ENCODE measurements around the gene PLAAT4.
"Not testable (repeated sequence)": the region's sequence is repeated elsewhere in the genome, so short reads cannot be mapped to it uniquely, and the experiment has no call there.

Gene PLAAT4

DNA sequence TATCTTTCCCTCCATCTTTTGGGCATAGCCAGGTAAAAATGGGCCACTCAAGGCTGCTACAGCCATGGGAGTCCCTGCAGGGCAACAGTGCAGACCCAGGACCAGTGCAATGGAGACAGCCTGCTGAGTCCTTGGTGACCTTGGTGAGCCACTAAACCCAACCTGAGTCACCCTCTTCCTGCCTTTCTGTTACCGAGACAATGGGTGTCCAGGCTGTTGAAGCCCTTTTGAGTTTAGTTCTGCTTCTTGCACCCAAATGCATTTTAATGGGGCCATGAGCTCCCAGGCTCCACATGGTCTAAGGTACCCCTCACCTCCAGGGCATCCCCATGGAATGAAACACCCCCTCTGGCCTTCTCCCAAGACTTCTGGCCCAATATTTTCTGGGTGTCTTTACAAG, 874 bp upstream of the PLAAT4 start:
- H3K4me1 ChIP-seq (ENCODE audit: insufficient read depth, low read length), result peaks cover 7% of the 10 kb centered on the region
- H3K36me3 ChIP-seq (ENCODE audit: insufficient read depth, low read length), result no peaks in the 10 kb centered on the region
- H3K4me3 ChIP-seq (ENCODE audit: low read length), result no peak overlapping the region
- no peak overlapping the region for H2AFZ ChIP-seq (ENCODE audit: low read depth, low read length)
- peaks cover 10% of the 10 kb centered on the region for H3K27me3 ChIP-seq (ENCODE audit: insufficient read depth, low read length)
- H3K9me3 ChIP-seq (ENCODE audit: low read length), result no peaks in the 10 kb centered on the region

DNA sequence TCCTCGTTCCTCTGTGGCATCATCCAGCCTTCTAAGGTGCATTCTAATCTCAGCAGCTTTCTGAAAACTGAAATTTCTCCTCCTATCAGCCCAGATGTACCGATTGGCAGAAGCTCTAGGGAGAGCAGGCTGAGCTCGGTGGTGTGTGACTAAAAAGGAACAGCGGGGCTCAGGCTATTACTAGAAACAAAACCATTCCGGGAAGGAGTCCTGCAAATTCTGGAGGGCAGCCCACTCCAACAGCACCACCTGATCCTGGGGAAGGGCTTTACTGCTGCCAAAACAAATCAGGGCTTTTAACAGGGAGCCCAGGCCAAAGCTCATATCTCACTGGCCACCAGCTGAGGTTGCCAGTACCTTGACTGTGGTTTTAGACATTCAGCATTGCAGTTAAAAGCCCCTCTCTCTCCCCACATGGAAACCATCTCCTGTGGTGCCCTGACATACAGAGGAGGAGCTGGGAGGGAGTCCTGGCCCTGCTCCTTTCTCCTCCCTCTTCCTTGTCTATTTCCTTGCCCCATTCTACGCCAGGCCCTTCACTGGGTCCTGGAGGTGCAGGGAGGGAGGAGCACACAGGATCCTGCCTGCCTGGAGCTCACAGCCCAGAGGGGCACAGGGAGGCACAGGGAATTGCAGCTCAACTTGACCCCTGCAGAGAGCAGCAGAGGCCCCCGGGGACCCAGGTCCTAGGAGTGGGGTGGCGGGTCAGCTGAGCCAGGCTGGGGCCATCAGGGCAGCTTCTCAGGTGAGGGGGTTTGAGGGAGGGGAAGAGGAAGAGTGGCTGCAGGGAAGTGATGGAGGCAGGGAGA, 889 bp downstream of the PLAAT4 start:
- no peak overlapping the region for H2AFZ ChIP-seq (ENCODE audit: low read depth, low read length)
- H3K36me3 ChIP-seq (ENCODE audit: insufficient read depth, low read length), result no peaks in the 10 kb centered on the region
- H3K27me3 ChIP-seq (ENCODE audit: insufficient read depth, low read length), result peaks cover 10% of the 10 kb centered on the region
- peaks cover 3% of the 10 kb centered on the region for H3K4me1 ChIP-seq (ENCODE audit: insufficient read depth, low read length)
- no peaks in the 10 kb centered on the region for H3K9me3 ChIP-seq (ENCODE audit: low read length)
- no peak overlapping the region for H3K4me3 ChIP-seq (ENCODE audit: low read length)

DNA sequence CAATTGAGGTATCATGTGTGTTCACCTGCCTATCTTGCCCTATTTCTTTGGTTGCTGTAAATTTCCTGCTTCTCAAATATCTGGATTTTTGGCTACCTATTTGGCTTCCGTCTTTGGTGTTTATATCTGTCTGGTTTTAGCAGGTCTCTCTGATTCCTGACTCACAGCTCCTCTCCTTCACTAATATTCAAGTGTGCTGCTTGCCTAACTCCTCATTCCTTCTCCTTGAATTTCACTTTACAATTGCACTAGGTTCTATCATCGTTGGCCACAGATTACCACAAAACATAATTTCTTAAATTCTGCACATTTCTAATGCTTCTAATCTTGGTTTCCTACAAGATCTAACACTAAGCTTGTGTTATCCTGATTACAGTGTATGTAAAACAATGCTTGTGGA, 5.9 kb downstream of the PLAAT4 start:
- H3K9me3 ChIP-seq (ENCODE audit: low read length); H2AFZ ChIP-seq (ENCODE audit: low read depth, low read length); H3K27me3 ChIP-seq (ENCODE audit: insufficient read depth, low read length); H3K4me1 ChIP-seq (ENCODE audit: insufficient read depth, low read length); H3K36me3 ChIP-seq (ENCODE audit: insufficient read depth, low read length); H3K4me3 ChIP-seq (ENCODE audit: low read length): not testable (repeated sequence)

DNA sequence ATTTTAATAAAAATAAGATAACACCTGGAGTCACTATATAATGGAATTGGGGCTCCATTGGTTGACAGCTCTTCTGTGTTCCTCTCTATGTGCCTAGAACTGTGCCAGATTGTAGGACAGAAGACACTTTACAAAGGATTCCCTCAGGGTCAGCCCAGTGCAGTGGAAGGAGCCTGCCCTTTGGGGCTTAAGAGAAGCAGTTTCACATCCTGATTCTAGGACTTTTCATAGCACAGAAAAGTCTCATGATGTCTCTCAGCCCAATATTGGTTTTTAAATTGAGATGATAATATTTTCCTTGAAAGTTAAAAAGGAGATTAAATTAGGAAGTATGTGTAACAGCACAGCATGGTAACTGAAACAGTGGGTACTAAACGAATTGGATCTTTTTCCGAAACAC, 7.1 kb downstream of the PLAAT4 start:
- Histone ChIP-seq H3K4me3 (ENCODE audit: low read length) (no peak overlapping the region), H2AFZ (ENCODE audit: low read depth, low read length) (no peak overlapping the region), H3K27me3 (ENCODE audit: insufficient read depth, low read length) (no peaks in the 10 kb centered on the region), H3K9me3 (ENCODE audit: low read length) (no peaks in the 10 kb centered on the region), H3K36me3 (ENCODE audit: insufficient read depth, low read length) (no peaks in the 10 kb centered on the region), H3K4me1 (ENCODE audit: insufficient read depth, low read length) (no peaks in the 10 kb centered on the region)

DNA sequence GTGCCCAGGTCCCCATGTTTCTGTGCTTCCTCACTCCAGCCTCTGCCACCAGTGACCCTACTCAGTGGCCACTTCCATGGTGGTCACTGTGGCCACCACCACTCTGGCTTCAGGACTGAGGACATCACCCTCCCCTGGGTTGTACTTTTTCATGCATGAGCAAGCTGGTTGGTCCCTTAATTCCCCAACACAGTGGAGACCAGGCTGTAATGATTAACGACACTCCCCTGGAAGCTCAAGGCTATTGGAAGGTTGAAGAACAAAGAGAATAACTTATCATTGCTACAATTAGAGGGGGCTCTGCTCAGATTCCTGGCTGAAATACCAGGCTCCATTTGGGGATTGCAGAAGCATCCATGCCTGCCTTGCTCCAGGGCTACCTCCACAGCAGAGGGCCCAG, 10.5 kb downstream of the PLAAT4 start:
- no peaks in the 10 kb centered on the region for H3K4me1 ChIP-seq (ENCODE audit: insufficient read depth, low read length)
- no peak overlapping the region for H3K4me3 ChIP-seq (ENCODE audit: low read length)
- H3K27me3 ChIP-seq (ENCODE audit: insufficient read depth, low read length), result no peaks in the 10 kb centered on the region
- H3K36me3 ChIP-seq (ENCODE audit: insufficient read depth, low read length), result no peaks in the 10 kb centered on the region
- H3K9me3 ChIP-seq (ENCODE audit: low read length), result no peaks in the 10 kb centered on the region
- H2AFZ ChIP-seq (ENCODE audit: low read depth, low read length), result no peak overlapping the region

DNA sequence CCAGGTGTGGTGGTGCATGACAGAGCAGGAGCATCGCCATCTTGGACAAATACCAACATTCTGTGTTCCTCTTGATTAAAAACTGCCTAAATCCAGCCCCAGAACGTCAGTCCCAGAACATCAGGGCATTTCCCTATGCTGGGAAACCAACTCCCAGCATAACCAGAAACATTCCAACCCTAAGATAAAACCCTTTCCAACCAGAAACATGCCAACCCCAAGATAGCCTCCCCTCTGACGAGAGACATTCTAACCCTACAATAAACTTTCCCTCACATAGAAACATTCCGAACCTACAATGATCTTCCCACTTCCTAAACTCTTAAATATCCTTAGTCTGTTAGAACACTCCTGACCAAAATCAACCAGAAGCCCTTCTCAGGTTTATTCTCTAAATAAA, 11.6 kb downstream of the PLAAT4 start:
- no peaks in the 10 kb centered on the region for H3K9me3 ChIP-seq (ENCODE audit: low read length)
- no peaks in the 10 kb centered on the region for H3K4me1 ChIP-seq (ENCODE audit: insufficient read depth, low read length)
- H3K4me3 ChIP-seq (ENCODE audit: low read length), result no peak overlapping the region
- no peaks in the 10 kb centered on the region for H3K27me3 ChIP-seq (ENCODE audit: insufficient read depth, low read length)
- no peaks in the 10 kb centered on the region for H3K36me3 ChIP-seq (ENCODE audit: insufficient read depth, low read length)
- H2AFZ ChIP-seq (ENCODE audit: low read depth, low read length), result no peak overlapping the region

DNA sequence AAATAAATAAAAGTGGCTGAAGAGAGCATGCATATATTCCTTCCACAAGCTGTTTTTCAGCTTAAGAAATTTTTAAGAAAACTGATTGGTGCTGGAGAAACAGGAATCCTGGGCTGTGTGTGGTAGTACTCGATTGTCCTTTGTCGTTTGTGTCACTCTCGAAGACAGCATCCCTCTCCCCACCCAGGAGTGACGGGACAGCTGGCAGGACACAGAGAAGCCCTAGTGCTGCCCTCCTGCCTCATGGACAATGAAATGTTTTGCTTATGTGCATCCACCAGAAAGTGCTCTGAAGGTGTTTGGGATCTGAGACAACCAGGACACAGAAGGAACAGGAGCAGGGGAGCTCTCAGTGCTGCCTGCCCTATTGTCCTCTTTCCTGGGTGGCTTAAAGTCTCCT, 12.8 kb downstream of the PLAAT4 start:
- no peaks in the 10 kb centered on the region for H3K27me3 ChIP-seq (ENCODE audit: insufficient read depth, low read length)
- peaks cover 9% of the 10 kb centered on the region for H3K4me1 ChIP-seq (ENCODE audit: insufficient read depth, low read length)
- no peak overlapping the region for H3K4me3 ChIP-seq (ENCODE audit: low read length)
- no peaks in the 10 kb centered on the region for H3K36me3 ChIP-seq (ENCODE audit: insufficient read depth, low read length)
- no peak overlapping the region for H2AFZ ChIP-seq (ENCODE audit: low read depth, low read length)
- H3K9me3 ChIP-seq (ENCODE audit: low read length), result no peaks in the 10 kb centered on the region

DNA sequence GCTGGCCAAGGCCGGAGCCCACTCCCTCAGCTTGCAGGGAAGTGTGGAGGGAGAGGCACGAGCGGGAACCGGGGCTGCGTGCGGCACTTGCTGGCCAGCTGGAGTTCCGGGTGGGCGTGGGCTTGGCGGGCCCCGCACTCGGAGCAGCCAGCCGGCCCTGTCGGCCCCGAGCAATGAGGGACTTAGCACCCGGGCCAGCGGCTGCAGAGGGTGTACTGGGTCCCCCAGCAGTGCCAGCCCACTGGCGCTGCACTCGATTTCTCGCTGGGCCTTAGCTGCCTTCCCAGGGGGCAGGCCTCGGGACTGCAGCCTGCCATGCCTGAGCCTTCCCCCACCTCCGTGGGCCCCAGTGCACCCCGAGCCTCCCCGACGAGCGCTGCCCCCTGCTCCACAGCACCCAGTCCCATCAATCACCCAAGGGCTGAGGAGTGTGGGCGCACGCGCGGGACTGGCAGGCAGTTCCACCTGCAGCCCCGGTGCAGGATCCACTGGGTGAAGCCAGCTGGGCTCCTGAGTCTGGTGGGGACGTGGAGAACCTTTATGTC, 13.6 kb downstream of the PLAAT4 start:
- not testable (repeated sequence) for H3K27me3 ChIP-seq (ENCODE audit: insufficient read depth, low read length)

DNA sequence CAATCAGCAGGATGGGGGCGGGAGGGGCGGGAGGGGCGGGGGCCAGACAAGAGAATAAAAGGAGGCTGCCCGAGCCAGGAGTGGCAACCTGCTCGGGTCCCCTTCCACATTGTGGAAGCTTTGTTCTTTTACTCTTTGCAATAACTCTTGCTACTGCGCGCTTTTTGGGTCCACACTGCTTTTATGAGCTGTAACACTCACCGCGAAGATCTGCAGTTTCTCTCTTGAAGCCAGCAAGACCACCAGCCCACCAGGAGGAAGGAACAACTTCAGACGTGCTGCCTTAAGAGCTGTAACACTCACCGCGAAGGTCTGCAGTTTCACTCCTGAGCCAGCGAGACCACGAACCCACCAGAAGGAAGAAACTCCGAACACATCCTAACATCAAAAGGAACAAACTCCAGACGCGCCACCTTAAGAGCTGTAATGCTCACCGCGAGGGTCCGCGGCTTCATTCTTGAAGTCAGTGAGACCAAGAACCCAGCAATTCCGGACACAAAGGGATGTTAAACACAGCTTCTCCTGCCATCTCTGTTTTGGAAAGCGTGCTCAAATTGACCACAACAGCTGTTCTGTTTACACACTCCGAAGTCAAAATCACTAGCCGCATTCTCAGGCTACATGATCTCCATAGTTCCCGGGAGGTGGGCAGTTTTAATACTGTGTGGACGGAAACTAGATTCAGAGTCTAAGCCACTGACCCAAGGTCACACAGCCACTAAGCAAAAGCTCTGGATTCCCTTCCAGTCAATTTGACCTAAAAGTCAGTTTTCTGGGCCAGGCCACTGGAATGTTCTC, 14.7 kb downstream of the PLAAT4 start:
- Histone ChIP-seq H3K4me1 (ENCODE audit: insufficient read depth, low read length) (peaks cover 22% of the 10 kb centered on the region), H3K4me3 (ENCODE audit: low read length) (no peak overlapping the region), H2AFZ (ENCODE audit: low read depth, low read length) (no peak overlapping the region), H3K9me3 (ENCODE audit: low read length) (no peaks in the 10 kb centered on the region), H3K27me3 (ENCODE audit: insufficient read depth, low read length) (no peaks in the 10 kb centered on the region), H3K36me3 (ENCODE audit: insufficient read depth, low read length) (no peaks in the 10 kb centered on the region)

More for the DNA sequence above, 13.6 kb downstream of the PLAAT4 start:
- H3K4me3 ChIP-seq (ENCODE audit: low read length); H3K9me3 ChIP-seq (ENCODE audit: low read length); H3K36me3 ChIP-seq (ENCODE audit: insufficient read depth, low read length); H2AFZ ChIP-seq (ENCODE audit: low read depth, low read length): not testable (repeated sequence)
- H3K4me1 ChIP-seq (ENCODE audit: insufficient read depth, low read length), result peaks cover 16% of the 10 kb centered on the region

DNA sequence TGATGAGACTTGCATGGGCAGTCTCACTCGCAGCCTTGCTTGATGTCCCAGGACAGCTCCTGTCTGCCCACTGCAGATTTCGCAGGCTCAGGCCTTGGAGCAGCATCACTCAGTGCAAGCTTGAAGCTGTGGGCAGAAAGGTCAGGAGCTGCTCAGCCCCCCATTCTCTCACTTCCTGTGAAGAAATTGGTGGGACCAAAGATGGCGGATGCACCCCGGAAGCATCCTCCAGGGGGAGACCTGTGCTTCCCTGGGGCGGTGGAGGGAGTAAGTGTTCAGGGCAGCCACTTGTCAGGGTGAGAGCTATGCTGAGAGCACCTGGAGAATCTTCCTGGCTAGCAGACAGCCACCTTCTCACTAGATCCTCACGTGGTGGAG, 15.3 kb downstream of the PLAAT4 start:
- no peak overlapping the region for H3K4me3 ChIP-seq (ENCODE audit: low read length)
- no peaks in the 10 kb centered on the region for H3K36me3 ChIP-seq (ENCODE audit: insufficient read depth, low read length)
- H3K9me3 ChIP-seq (ENCODE audit: low read length), result no peaks in the 10 kb centered on the region
- peaks cover 22% of the 10 kb centered on the region for H3K4me1 ChIP-seq (ENCODE audit: insufficient read depth, low read length)
- no peak overlapping the region for H2AFZ ChIP-seq (ENCODE audit: low read depth, low read length)
- no peaks in the 10 kb centered on the region for H3K27me3 ChIP-seq (ENCODE audit: insufficient read depth, low read length)

DNA sequence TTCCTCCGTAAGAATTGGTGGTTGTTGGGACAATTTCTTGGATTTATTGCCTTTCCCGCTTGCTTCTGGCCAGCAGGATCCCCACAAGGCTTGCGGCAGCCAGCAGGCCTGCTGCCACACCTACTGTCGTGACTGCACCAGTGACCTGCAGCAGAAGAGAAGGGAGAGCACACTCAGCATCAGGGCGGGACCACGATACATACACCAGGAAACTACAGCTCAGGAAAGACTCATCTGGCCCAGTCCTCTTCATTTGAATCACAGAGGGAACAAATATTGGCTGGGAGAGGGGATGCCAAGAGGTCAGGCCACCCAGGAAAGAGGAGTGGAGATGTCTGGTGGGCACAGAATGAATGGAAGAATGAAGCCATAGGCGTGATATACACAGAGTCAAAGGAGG, 16.3 kb downstream of the PLAAT4 start:
- Histone ChIP-seq H2AFZ (ENCODE audit: low read depth, low read length) (no peak overlapping the region), H3K4me3 (ENCODE audit: low read length) (no peak overlapping the region), H3K4me1 (ENCODE audit: insufficient read depth, low read length) (peaks cover 22% of the 10 kb centered on the region), H3K36me3 (ENCODE audit: insufficient read depth, low read length) (no peaks in the 10 kb centered on the region), H3K9me3 (ENCODE audit: low read length) (no peaks in the 10 kb centered on the region), H3K27me3 (ENCODE audit: insufficient read depth, low read length) (no peaks in the 10 kb centered on the region)

DNA sequence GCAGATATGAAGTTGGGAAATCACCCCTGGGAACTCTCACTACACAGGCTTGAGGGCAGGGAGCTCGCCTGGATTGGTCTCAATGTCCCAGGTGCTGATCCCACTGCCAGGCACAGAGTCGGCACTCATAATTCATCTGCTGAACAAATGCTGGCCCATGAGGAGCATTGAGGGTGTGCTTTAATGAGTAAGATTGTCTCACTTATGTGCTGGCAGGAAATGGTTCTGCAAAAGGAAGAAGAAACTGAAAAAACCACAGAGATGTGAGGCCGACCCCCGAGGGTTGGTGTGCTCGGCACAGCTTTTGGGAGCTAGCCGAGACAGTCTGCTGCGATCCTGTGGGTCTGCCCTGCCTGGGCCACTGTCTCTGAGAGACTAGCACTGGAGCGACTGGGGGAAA, 17.2 kb downstream of the PLAAT4 start:
- no peak overlapping the region for H2AFZ ChIP-seq (ENCODE audit: low read depth, low read length)
- H3K36me3 ChIP-seq (ENCODE audit: insufficient read depth, low read length), result no peaks in the 10 kb centered on the region
- H3K4me3 ChIP-seq (ENCODE audit: low read length), result no peak overlapping the region
- peaks cover 22% of the 10 kb centered on the region for H3K4me1 ChIP-seq (ENCODE audit: insufficient read depth, low read length)
- H3K9me3 ChIP-seq (ENCODE audit: low read length), result no peaks in the 10 kb centered on the region
- no peaks in the 10 kb centered on the region for H3K27me3 ChIP-seq (ENCODE audit: insufficient read depth, low read length)

DNA sequence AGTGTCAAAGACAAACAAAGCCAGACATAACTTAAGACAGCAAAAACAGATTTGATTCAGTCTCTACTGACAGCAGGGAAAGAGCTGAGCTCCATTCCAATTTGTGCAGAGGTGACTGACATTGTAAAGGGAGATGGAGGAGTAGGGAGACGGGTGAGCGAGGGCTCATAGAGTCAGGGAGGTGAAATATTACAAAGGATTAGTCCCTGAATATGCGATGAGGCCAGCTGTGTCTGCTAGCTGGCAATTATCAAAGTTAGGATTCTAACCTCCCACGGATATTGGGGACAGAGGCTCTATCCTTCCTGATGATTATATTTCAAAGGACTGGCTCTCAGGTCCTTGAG, 18.2 kb downstream of the PLAAT4 start:
- H3K36me3 ChIP-seq (ENCODE audit: insufficient read depth, low read length), result no peaks in the 10 kb centered on the region
- no peak overlapping the region for H2AFZ ChIP-seq (ENCODE audit: low read depth, low read length)
- H3K9me3 ChIP-seq (ENCODE audit: low read length), result no peaks in the 10 kb centered on the region
- H3K4me3 ChIP-seq (ENCODE audit: low read length), result no peak overlapping the region
- peaks cover 22% of the 10 kb centered on the region for H3K4me1 ChIP-seq (ENCODE audit: insufficient read depth, low read length)
- peaks cover 4% of the 10 kb centered on the region for H3K27me3 ChIP-seq (ENCODE audit: insufficient read depth, low read length)
